ELF-1 (cell line): ENCODE data around the gene TMEM120A.
A peak's percentile ranks its signal among the peaks of the same experiment; 100 is the strongest.

Experiments
- DNase-seq: peaks from one replicate; pipeline ENCODE4 v3.0.0-alpha.2; 2016; ENCODE audit warnings: low read depth, low spot score

Gene TMEM120A

GRCh38 chr7:75995052-75995471, 667 bp upstream of the TMEM120A start:
- no peak for DNase-seq

- DNase-seq, result peak; percentile 81
Measured at GRCh38 chr7:75993689-75994387, 557 bp downstream of the TMEM120A start.

DNA sequence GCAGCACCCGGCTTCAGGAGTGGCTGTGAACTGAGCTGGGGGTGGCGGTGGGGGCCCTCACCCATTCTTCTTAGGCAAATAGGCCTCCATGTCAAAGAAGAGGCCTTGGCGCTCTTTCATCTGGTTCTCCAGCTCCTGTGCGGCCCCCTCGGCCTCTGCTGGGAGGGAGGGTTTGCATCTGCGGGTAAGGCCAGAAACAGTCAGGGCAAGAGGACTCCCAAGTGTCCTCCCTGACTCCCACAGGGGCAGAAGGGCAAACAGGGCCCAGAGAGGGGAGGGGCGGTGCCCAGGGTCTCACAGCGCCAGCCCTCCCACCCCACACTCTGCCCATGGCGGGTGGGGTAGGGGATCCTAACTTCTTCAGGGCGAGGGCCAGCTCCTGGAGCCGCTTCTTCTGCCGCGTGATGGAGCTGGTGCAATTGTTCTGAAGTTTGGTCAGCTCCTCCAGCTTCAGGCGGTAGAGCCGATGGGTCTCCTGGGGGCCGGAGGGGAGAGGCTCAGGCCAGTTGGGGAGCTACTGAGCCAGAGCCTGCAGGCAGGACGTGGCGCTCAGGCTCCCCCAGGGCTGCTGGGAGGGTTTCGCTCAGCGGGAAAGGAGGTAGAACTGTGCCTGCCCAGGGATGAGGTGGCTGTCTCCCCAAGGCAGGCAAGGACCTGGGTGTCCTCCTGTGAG, 2.2 kb downstream of the TMEM120A start:
- no peak for DNase-seq

DNA sequence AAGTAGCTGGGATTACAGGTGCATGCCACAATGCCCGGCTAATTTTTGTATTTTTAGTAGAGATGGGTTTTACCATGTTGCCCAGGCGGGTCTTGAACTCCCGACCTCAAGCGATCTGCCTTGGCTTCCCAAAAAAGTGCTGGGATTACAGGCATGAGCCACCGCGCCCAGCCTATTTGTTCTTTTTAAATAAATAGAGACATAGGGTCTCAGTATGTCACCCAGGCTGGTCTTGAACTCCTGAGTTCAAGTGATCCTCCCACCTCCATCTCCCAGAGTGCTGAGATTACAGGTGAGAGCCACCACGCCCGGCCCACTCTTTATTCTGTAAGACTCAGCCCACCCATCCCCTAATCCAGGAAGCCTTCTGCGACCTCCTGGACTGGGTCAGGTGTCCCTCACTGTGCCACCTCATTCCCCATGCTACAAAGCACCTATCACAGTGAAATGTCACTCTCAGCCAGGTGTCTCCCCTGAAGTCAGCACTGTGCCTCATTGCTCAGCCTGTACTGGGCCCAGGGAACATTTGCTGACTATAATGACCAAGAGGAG, 2.8 kb downstream of the TMEM120A start:
- DNase-seq, result no peak

GRCh38 chr7:75989500-75990388, 4.7 kb downstream of the TMEM120A start:
- no peak for DNase-seq

GRCh38 chr7:75988568-75989499, 5.6 kb downstream of the TMEM120A start:
- no peak for DNase-seq

- DNase-seq, result no peak
Measured at GRCh38 chr7:75987805-75988567, 6.4 kb downstream of the TMEM120A start.

- no peak for DNase-seq
Measured at GRCh38 chr7:75987026-75987804, 7.2 kb downstream of the TMEM120A start.

- no peak for DNase-seq
Measured at GRCh38 chr7:75986147-75986781, 8.1 kb downstream of the TMEM120A start.

DNA sequence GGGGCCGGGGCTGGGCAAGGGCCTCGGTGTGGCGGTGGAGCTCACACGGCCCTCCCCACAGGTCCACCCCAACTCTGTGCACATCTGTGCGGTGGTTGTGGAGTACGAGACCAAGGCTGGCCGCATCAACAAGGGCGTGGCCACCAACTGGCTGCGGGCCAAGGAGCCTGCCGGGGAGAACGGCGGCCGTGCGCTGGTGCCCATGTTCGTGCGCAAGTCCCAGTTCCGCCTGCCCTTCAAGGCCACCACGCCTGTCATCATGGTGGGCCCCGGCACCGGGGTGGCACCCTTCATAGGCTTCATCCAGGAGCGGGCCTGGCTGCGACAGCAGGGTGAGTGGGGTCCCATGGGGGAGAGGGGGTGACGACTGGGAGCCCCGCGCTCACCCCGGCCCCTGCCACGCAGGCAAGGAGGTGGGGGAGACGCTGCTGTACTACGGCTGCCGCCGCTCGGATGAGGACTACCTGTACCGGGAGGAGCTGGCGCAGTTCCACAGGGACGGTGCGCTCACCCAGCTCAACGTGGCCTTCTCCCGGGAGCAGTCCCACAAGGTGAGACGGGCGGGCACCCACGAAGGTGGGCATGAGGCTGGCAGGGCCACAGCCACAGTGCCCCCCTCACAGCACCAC, 8.8 kb downstream of the TMEM120A start:
- DNase-seq, result no peak

DNA sequence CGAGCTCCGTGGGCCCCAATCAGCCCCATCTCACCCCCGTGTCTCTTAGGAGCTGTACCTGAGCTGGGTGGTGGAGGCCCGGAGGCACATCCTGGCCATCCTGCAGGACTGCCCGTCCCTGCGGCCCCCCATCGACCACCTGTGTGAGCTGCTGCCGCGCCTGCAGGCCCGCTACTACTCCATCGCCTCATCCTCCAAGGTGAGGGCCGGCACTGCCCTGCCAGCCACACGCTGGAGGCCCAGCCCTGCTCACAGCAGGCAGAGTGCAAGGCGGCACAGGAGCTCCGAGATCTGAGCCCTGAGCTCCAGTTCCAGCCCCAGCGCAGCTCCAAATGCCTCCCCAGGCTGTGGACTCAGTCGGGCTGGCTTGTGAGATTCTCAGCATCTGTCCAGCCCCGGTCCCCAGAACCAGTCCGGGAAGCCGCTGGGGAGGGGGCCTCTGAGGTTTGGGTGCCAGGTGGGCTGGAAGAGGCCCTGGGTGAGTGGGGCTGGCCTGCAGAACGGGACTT, 9.3 kb downstream of the TMEM120A start:
- DNase-seq, result no peak

DNA sequence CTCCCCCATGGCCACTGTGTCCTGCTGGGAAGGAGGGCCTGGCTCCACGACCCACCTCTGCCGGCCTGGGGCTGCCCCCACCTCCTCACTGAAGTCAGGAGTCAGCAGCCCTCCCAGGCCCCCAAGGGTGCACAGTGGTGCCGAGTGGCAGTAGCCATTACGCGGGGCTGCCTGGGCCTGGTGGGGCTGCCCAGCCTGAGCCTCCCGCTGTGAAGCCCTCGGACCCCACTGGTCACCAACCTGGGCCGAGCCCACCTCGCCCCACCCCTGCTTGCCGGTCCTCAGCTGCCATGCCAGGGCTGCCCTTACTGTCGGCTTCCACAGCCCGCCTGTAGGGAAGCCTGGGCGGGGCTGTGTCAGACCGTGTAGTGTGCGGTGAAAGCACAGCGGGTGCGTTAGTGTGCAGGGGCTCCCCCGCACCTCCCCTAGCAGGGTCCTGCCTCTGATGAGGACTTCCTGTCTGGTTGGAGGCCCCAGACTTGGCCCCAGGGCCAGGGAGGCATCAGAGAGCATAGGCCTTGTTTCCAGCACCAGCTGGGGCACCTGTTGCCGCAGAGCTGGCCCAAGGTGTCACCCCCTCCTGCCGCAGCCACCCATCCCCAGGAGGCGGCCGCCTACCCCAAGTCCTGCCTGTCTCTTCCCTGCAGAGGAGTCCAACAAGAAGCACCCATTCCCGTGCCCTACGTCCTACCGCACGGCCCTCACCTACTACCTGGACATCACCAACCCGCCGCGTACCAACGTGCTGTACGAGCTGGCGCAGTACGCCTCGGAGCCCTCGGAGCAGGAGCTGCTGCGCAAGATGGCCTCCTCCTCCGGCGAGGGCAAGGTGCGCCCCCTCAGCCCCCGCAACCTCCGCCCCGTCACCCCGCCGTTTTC, 10.0 kb downstream of the TMEM120A start:
- no peak for DNase-seq

DNA sequence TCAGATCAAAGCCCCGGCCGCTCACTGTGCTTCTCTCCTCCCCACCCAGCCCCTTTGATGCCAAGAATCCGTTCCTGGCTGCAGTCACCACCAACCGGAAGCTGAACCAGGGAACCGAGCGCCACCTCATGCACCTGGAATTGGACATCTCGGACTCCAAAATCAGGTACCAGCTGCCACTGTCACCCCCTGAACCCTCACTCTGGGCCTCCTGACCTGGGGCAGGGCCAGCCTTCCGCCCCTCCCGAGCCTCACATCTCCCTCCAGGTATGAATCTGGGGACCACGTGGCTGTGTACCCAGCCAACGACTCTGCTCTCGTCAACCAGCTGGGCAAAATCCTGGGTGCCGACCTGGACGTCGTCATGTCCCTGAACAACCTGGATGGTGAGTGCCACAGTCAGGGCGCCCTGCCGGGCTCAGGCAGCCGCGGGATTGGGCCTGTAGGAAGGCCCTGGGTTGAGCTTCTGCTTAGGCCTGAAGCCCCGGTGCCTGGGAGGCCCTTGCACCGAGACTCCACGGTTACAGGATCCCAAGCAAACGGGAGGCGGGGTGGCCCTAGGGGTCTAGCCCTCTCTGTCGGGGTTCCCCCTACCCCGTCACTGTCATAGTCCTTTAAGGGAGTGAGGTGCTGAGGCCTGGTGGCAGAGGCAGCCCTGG, 10.8 kb downstream of the TMEM120A start:
- DNase-seq, result no peak

- DNase-seq, result no peak
Measured at GRCh38 chr7:75982306-75983064, 11.9 kb downstream of the TMEM120A start.

- DNase-seq, result no peak
Measured at GRCh38 chr7:75981453-75982305, 12.7 kb downstream of the TMEM120A start.
